DND-41 (cell line): Measurements from ENCODE around the gene SOWAHC.
"Not testable (repeated sequence)": the region's sequence is repeated elsewhere in the genome, so short reads cannot be mapped to it uniquely, and the experiment has no call there.

Source experiments
- EZH2 ChIP-seq: IDR thresholded peaks from 3 replicates; pipeline ENCODE4 v1.6.1; 2012; ENCODE audit warnings: borderline replicate concordance, low read depth, mild to moderate bottlenecking, moderate library complexity, low read length, inconsistent platforms; ENCODE audit not compliant: severe bottlenecking
- TF ChIP-seq, protein P1 (sequence below): IDR thresholded peaks from 2 replicates; pipeline ENCODE4 v1.5.1; 2012; ENCODE audit warnings: borderline replicate concordance, low read length, moderate library complexity, mild to moderate bottlenecking; ENCODE audit not compliant: poor library complexity, severe bottlenecking; ENCODE audit errors: extremely low read depth

DNA sequence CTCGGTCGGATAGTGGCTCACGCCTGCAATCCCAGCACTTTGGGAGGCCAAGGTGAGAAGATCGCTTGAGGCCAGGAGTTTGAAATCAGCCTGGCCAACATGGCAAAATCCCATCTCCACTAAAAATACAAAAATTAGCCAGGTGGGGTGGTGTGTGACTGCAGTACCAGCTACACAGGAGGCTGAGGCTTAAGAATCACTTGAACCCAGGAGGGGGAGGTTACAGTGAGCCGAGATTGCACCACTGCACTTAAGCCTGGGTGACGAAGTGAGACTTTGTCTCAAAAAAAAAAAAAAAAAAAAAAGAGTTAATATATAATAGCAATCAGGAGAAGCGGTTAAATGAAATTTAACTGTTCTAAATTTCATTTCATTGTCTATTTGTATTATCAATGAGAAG, 36.5 kb upstream of the SOWAHC start:
- TF ChIP-seq, protein P1, sequence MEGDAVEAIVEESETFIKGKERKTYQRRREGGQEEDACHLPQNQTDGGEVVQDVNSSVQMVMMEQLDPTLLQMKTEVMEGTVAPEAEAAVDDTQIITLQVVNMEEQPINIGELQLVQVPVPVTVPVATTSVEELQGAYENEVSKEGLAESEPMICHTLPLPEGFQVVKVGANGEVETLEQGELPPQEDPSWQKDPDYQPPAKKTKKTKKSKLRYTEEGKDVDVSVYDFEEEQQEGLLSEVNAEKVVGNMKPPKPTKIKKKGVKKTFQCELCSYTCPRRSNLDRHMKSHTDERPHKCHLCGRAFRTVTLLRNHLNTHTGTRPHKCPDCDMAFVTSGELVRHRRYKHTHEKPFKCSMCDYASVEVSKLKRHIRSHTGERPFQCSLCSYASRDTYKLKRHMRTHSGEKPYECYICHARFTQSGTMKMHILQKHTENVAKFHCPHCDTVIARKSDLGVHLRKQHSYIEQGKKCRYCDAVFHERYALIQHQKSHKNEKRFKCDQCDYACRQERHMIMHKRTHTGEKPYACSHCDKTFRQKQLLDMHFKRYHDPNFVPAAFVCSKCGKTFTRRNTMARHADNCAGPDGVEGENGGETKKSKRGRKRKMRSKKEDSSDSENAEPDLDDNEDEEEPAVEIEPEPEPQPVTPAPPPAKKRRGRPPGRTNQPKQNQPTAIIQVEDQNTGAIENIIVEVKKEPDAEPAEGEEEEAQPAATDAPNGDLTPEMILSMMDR = not testable (repeated sequence)
- TF ChIP-seq EZH2 = not testable (repeated sequence)
